Activated T-cell treated with anti-CD3 and anti-CD28 coated beads for 24 hours (primary cell): Measurements from ENCODE around the gene BCAR3.
"Not testable (repeated sequence)": the region's sequence is repeated elsewhere in the genome, so short reads cannot be mapped to it uniquely, and the experiment has no call there.

ENCODE experiments used
- DNase-seq: peaks from one replicate; pipeline ENCODE4 v3.0.0-alpha.2; 2020; ENCODE audit warnings: low read depth

Gene BCAR3

DNA sequence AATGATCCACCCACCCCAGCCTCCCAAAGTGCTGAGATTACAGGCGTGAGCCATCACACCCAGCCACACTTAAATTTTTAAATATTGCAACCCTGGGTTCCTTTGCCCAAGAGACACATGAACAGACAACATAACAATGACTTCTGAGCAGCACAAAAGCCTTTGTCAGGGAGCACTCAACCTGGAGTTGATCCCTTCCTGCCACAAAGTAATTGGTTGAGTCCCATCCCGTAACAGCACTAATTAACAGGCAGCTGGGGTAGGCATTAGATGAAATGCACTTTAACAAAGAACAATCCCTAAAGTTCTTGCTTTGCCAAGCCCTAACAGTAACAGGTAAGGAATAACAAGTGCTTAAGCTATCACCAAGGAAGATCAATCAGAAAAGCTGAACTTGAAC is 5.9 kb upstream of the BCAR3 start:
- no peak for DNase-seq

GRCh38 chr1:93686504-93687250 is 5.0 kb upstream of the BCAR3 start:
- DNase-seq: no peak

DNA sequence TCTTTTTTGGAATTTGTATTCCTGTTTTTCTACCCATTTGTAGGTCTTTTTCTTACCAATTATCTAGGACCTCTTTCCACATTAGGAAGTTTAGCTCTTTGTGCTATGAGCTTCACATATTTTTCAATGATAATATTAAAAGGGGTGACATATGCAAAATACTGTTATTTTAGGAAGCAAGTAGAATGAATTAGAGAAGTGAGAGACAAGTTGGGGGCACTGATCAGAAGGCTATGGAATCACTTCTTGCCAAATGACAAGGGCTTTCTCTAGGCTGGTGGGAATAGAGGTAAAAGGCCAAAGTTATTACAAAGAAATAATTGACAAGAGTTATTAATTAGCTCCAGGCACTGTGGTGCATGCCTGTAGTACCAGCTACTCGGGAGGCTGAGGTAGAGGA is 4.3 kb upstream of the BCAR3 start:
- DNase-seq: no peak

DNA sequence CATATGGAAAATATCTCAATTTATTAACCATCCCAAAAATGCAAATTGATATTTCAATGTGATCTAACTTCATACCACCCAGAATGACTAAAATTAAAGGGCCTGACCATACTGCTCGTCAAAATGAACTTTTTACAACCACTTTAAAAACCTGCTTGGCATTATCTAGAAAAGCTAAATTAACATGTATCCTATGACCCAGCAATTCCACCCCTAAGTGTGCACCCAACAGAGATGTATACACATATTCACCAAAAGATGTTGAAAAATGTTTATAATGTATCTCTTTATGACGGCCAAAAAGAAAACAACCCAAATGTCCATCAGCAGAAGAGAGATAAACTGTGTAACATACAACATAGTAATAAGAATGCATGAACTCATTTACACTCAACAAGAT is 1.6 kb upstream of the BCAR3 start:
- DNase-seq: no peak

- DNase-seq: no peak
Measured at GRCh38 chr1:93681989-93682412, 364 bp upstream of the BCAR3 start.

GRCh38 chr1:93680420-93681100 is 1.1 kb downstream of the BCAR3 start:
- DNase-seq: peak; percentile 22

DNA sequence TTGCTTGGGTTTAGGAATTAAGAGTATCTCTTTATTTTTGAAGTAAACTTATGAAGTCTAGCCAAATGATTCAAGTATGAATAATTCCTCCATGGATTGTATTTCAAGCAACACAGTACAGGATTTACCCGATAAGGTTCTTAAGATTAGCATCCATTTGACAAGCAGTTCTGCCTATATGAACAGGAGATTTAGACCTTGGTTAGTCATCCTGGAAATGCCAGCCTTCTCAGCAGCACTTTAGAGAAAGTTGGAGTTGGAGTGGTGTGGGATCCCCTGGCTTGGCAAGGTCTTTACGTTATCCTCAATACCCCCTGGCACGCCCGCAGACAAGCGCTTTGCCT is 1.6 kb downstream of the BCAR3 start:
- DNase-seq: no peak

DNA sequence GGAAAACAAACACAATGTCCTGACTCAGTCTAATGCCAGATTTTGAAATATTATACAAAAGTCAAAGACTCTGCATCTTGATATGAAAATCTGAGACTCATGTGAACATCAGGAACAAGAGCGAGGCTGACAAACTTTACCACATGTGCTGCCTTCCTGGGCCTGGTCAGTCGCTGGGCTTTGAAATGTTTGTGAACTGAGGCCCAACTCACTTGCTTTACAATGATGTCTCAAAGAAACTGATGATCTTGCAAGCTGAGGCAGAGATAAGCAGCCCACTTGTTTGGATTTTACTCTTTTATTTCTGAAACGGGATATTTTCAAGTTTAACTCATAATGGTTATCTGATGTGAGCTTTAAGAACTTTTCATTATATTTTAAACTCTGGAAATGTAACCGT is 2.1 kb downstream of the BCAR3 start:
- no peak for DNase-seq

DNA sequence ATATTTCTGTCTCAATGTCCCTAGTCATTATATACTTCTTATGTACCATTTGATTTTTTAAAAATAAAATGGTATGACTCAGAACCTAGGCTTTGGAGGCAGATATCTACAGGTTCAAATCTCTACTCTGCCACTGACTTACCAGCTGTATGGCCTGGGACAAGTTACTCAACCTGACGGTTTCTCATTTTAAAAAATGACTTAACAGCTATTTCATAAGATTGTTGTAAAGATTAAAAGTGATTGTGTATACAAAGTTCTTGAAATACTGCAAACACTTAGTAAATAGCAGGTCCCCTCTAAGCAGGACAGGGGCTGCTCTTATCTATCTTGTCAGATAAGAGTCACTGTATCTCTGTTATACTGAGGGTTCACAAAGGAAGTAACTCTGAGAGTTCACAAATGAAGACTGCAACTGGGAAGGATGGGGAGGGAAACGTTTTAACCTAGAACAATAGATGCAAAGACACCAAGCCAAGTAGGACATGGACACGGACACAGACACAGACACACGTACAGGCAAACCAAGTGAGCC is 2.6 kb downstream of the BCAR3 start:
- no peak for DNase-seq

DNA sequence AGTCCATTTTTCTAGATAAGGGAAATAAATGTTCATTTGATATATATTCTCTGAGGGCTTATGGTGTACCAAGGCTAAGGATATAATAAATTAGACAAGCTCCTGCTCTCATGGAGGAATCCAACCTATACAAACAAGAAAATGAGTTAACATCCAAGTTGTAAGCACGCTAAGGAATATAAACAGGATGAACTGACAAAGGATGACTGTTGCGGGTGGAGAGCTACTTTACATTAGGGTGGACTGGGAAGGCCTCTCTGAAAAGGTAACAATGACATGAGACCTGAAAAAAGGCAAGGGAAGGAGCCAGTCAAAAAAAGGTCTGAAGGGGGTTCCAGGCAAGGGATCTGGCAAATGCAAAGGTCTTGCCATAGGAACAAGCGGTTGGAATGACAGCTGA is 3.1 kb downstream of the BCAR3 start:
- DNase-seq: no peak

GRCh38 chr1:93677729-93678128 is 3.9 kb downstream of the BCAR3 start:
- no peak for DNase-seq

GRCh38 chr1:93676427-93676826 is 5.2 kb downstream of the BCAR3 start:
- no peak for DNase-seq

DNA sequence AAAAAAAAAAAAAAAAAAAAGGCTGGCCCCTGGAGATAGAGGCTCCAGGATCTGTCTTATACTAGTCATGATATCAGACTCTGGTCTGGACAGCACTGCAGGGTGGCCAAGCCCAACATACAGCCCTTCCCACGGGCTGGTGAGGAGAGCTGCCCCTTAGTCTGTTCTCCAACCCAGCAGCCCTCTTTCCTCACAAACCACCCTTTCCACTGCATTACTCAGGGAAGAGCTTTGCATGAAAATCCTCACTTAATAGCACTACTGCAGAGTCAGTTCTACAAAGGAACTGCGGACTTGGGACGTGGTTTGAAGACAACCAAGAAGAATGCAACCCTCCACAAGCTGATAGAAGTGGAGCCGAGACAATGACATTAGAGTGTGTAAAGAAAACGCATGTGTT is 5.7 kb downstream of the BCAR3 start:
- no peak for DNase-seq

DNA sequence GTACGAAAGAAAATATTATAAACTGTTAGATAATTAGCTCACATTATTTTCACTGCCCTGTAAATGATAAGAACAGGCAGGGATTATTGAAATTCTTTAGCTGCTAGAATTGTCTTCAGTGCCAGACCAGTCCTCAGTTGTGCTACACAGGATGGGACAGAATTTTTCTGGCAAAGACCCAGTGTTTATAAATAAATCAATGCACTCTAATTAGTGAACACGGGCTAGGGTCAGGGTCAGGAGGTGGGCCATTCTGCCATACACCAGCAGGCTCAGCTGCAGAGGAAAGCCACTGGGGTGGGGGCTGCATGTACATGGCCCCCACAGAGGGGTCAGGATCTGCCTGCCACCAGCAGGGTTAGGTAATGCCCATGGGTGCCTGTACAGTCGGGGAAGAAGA is 6.4 kb downstream of the BCAR3 start:
- no peak for DNase-seq

GRCh38 chr1:93674071-93674470 is 7.6 kb downstream of the BCAR3 start:
- DNase-seq: not testable (repeated sequence)

GRCh38 chr1:93673163-93673829 is 8.3 kb downstream of the BCAR3 start:
- no peak for DNase-seq

DNA sequence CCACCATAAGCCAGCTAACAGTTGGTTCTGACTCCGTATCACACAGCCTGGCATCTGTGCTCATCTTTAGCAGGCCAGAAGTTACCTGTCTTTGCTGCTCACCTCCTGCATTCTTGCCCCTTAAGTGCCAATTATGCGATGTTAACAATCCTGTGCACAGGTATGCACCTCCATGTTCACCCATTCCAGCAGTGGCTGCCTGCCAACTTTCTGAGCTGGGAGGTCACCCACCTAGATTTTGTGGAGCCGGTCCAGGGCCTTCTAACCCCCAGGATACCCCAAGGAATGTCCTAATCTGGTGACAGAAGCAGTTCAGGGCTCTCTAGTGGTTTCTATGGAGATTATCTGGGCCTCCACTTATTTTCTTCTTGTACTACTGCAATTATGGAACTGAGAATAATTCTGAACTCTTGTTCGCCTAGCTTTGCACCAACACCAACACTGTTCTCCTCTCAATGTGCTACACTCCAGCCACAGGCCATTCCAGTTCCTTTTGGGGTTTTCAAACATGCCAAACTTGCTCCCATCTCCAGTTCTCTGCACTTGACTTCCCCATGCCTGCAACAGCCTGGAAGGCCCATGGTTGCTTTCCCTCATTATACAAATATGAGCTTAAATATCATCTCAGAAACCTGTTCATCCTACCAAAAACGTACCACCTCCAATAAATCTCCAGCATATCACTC is 9.0 kb downstream of the BCAR3 start:
- no peak for DNase-seq

GRCh38 chr1:93672069-93672468 is 9.6 kb downstream of the BCAR3 start:
- no peak for DNase-seq

DNA sequence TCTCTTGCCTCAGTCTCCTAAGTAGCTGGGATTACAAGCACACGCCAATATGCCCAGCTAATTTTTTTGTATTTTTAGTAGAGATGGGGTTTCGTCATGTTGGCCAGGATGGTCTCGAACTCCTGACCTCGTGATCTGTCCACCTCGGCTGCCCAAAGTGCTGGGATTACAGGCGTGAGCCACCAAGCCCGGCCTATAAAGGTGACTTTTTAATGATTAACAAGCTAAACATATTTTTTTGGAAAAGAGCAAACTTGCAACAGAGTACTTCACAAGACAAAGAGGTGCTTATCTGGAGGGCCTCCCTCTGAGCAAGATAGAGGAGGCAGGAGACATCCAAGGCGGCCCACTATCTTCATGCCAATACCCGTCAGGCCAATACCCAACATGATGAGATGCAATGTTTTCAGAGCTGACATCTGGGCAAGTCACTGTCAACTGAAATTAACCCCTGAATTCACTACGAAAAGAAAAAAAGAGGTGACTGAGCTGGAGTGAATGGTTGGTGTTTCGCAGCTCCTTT is 10.5 kb downstream of the BCAR3 start:
- no peak for DNase-seq

GRCh38 chr1:93670141-93670540 is 11.5 kb downstream of the BCAR3 start:
- DNase-seq: no peak

DNA sequence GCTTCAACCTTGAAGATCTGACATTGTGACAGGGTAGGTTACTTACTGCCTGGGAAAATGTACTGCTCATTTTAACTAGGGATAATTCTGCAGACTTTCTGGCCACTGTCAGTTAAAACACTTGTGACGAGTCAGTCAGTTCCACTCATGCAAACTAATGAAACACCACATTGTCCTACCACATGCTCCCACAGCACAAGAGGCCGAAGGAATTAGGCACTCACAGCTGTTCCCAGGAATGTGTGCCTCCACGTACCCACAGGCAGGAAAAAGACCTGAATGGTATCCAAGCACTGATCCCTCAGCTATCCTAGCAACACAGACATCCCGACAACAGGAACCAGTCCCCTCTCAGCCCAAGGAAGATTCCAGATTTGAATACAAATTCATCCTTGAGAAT is 12.3 kb downstream of the BCAR3 start:
- DNase-seq: no peak

GRCh38 chr1:93668951-93669350 is 12.7 kb downstream of the BCAR3 start:
- no peak for DNase-seq
